ENCODE measurements around the gene PGD.
"Not testable (repeated sequence)": the region's sequence is repeated elsewhere in the genome, so short reads cannot be mapped to it uniquely, and the experiment has no call there.

PGD gene

DNA sequence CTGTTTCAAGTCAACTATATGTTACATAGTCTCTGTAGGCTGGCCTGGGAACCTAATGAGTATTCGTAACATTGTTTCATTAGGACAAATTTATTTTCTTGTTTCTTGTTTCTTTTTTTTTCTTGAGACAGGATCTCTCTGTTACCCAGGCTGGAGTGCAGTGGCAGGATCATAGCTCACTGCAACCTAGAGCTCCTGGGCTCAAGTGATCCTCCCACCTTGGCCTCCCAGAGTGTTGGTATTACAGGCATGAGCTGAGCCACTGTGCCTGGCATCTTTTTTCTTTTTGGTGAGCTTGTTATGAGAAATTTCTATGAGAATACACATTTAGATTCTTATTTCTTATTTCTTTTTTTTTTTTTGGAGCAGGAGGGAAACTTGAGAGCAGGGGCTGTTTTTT lies 38.2 kb downstream of the PGD start:
- DNase-seq (ENCODE audit: low spot score) = no peak

DNA sequence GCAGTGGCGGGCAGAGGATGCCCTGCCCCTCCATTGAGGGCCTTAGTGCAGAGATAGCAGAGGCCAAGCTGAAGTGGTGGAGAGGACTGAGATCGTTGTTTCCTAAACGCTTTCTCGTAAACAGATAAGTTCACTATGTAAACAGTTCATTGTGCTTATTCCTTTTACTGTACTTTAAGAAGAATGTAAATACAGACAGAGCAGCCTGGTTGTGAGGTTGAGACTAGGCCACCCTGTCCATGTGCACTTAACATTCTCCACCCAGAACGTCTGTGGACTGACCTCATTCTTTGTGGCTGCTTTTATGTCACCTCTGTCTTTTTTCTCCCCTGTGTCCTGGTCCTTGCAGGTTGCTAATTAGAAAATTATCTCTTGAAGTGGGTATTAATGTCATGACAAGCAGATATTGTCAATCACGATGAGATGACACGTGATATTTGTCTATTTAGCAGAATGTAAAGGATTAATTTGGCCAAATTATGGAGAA lies 39.9 kb downstream of the PGD start:
- DNase-seq (ENCODE audit: low spot score) = no peak

DNA sequence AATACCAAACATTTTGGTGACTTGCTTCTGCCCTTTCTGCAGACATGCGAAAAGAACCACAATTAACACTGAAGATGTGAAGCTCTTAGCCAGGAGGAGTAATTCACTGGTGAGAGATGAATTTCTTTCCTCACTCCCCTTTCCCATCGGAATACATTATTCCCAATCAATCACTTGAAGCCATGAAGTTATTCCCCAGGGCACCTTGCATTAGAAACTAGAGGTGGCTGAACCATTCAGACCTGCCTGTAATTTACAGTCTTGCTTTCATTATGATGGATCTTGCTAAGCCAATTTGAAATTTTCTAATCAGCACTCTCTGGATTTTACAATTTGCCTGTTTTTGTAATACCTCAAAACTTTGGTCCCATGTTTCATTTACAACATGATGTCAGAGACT lies 41.4 kb downstream of the PGD start:
- no peak for DNase-seq (ENCODE audit: low spot score)

DNA sequence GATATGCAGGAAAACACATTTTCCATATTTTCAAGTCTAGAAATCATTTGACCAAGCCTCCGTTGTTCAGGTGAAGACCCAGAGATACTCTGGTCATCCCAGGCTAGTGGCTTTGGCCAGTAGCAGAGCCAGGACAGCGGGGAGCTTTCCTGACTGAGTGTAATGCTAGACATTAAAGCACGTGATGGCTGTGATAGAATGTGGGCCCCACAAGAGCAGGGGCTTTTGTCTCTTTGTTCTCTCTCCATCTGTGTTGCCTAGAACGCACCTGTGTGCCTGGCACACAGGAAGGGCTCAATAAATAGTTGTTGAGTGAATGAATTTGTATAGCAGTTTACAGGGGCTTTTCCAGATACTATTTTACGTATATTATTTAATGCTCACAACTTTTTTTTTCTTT lies 41.9 kb downstream of the PGD start:
- DNase-seq (ENCODE audit: low spot score) = no peak

DNA sequence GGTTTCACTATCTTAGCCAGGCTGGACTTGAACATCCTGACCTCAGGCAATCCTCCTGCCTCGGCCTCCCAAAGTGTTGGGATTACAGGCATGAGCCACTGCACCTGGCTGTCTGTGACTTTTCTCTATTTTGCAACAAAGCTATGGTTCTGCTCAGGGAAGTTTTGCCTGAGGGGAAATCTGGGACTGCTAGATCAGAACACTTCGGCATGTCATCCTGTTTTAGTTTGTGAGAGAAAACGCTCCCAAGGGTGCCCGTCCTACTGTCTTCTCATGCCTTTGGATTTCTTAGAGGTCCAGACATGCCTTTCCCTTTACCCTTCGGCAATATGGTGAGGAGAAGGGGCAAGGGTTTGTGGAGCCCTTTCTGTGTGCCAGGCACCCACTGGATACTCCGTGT lies 45.4 kb downstream of the PGD start:
- no peak for DNase-seq (ENCODE audit: low spot score)

DNA sequence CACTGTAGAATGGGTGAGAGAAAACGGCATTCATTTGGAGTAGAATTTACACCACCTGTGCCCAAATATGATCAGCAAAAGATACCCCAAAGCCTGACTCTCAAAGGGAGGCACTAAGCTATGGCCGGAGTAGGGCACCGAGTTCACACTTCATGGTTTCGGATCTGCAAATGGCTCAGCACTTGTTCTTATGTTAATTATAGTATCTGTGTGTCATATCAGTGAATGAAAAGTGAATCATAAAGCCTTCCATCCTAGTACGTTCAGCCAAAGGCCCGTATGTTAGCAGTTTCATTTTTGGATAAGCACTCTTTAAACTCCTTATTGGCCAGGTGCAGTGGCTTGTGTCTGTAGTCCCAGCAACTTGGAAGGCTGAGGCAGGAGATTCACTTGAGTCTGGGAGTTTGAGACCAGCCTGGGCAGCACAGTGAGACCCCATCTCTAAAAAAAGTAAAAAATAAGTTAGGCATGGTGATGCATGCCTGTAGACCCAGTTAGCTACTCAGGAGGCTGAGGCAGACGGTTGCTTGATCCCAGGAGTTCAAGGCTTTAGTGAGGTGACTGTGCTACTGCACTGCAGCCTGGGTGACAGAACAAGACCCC lies 46.0 kb downstream of the PGD start:
- DNase-seq (ENCODE audit: low spot score) = no peak

DNA sequence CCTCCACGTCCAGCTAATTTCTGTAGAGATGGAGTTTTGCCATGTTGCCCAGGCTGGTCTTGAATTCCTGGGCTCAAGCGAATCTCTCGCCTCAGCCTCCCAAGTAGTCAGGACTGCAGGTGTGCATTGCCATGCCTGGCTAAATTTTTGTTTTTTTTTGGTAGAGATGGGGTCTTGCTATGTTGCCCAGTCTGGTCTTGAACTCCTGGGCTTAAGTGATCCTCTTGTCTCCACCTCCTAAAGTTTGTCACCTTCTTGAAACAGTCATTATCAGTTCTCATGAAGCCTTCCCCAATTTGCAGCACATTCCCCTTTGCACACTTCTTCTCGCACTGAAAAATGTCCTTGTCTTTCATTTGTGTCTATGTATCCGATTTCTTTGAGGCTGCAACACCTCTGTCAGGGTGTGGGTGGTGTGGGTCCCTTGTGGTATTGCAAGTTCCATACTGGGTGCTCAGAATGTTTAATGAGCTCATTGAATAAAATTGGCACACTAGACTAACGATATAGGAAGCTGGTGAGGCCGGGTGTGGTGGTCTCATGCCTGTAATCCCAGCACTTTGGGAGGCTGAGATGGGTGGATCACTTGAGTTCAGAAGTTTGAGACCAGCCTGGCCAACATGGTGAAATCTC lies 48.0 kb downstream of the PGD start:
- no peak for DNase-seq (ENCODE audit: low spot score)

DNA sequence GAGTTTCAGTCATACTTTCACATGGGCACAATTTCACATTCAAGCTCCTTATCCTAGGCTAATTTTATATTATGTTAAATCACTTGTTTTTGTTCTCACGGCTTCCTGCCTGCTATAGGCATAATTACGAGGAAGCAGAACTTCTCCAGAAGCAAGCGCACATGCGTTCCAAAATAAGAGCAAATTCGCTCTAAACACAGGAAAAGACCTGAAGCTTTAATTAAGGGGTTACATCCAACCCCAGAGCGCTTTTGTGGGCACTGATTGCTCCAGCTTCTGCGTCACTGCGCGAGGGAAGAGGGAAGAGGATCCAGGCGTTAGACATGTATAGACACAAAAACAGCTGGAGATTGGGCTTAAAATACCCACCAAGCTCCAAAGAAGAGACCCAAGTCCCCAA lies 50.9 kb downstream of the PGD start, which contains the start of gene CORT:
CORT (plus strand) TSS at position 281 of the 400 bp plus-strand sequence. CDS start 193 bp downstream, outside the sequence.
- DNase-seq (ENCODE audit: low spot score) = no peak

DNA sequence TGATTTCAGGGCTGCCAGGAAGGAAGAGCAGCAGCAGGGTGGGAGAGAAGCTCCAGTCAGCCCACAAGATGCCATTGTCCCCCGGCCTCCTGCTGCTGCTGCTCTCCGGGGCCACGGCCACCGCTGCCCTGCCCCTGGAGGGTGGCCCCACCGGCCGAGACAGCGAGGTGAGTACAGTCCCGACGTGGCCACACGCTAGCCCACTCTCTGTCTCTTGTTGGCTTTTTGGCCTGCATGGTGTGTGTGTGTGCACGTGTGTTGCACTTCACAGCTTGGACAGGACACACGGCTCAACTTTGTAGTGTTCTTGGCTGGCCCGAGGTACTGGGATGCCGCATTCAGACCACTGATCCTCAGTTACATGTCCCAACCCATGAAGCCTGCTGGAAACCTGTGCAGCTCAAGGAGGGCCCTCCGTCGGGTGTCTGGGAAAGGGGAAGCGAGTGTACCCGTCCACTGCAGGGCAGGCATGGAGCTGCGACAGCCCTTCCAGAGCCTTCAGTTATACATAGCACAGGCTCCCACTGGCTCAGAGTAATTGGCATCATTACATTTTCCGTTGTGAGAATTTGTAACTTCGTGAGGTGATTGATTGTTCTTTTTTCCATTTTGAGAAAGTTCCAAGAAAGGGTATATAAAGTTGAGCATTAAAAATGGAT lies 51.4 kb downstream of the PGD start:
- DNase-seq (ENCODE audit: low spot score) = no peak

DNA sequence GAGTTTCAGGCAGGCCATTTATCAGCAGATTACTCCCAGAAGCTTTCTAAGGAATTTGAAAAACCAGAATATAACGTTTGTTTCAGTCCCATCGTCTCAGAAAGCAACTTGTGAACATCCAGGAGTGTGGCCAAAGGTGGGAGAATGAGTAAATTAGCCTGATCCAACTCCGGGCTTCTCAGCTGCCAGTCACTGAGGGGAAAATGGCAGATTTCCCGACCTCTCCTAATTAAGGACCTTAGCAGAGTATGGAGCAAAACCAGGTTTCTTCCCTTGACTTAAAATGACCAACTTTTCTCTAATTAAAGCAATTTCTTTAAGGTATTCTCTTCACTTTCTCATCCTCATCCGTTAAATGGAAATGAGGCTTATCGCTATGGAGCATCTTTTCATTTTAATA lies 52.0 kb downstream of the PGD start:
- no peak for DNase-seq (ENCODE audit: low spot score)

DNA sequence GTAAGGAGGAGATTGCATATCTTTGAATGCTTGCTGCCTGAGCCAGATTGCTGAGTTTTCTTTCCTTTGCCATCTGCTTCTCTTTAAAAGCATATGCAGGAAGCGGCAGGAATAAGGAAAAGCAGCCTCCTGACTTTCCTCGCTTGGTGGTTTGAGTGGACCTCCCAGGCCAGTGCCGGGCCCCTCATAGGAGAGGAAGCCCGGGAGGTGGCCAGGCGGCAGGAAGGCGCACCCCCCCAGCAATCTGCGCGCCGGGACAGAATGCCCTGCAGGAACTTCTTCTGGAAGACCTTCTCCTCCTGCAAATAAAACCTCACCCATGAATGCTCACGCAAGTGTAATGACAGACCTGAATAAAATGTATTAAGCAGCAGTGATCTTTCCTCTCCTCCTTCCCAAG lies 52.4 kb downstream of the PGD start:
- DNase-seq (ENCODE audit: low spot score) = no peak

DNA sequence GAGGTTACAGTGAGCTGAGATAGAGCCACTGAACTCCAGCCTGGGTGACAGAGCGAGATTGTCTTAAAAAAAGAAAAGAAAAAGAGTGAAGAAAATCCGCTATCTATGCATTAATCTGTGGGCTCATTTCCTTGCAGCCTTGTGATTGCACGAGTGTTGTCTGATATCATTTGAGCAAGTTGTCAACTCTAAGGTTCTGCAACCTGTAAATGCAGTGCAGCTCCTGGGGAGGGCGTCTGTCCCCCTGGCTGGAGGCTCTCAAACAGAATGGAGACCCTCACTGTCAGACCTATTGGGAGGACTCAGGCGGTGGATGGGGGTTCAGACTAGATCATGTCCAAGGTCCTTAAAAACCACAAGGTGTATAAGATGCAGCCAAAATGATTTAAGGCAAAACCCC lies 57.2 kb downstream of the PGD start:
- no peak for DNase-seq (ENCODE audit: low spot score)

DNA sequence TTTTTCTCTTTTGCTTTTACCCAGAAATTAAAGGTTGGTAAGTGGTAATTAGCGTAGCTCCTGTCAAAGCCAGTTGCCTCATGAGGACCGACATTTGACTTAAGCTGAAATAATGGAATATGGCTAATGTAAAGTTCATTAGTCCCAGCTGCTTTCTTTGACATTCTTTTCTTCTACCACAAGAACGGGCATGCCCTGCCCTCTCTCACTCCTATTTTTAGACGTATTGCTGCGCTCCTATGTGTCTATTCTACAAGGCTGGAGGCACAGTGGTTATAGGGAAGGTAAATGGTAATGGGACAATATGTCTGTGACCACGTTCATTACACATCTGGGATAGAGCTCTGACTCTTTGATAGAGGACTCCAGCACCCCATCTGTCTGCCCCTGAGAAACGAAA lies 57.8 kb downstream of the PGD start:
- no peak for DNase-seq (ENCODE audit: low spot score)

DNA sequence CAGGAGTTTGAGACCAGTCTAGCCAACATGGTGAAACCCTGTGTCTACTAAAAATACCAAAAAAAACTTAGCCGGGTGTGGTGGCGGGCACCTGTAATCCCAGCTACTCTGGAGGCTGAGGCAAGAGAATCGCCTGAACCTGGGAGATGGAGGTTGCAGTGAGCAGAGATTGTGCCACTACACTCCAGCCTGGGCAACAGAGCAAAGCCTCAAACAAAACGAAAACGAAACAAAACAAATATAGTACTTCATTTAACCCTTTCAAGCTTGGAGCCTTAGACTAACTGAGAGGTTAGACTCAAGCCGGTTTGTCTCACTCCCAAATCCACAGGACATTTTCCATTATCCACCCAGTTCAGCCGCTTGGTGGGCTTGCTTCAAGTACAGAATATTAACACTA lies 58.6 kb downstream of the PGD start:
- not testable (repeated sequence) for DNase-seq (ENCODE audit: low spot score)

DNA sequence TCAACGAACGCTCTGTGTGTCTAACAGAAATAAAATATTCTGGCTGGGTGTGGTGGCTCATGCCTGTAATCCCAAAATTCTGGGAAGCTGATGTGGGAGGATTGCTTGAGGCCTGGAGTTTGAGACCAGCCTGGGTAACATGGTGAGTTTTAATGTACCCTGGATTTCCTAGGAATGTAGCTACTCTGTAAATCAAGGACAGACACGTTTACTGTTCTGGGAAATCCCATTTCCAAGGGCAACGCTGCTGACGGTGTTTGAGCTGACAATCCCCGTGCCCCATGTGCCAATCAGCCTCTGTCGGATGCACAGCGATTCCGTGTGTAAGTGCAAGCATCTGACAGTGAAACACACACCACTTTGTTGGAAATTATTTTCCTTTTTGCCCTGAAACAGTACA lies 59.0 kb downstream of the PGD start:
- DNase-seq (ENCODE audit: low spot score) = no peak

DNA sequence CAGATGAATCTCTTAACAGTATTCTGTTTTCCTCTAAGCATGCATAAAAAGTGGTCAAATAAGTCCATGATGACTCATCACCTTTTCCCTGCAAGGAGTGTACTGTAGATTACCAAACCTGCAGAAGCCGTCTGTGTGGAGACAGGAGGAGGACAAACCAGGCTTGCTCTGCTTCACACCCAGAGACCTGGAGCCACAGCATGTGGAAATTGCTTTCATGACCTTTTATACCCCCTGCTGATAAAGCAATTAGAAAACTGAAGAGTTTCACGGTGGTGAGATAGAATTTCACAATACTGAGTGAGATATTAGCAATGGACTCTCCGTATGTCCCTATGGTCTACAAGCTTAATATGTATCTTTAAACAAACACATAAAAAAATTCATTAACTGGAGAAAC lies 60.3 kb downstream of the PGD start:
- no peak for DNase-seq (ENCODE audit: low spot score)

DNA sequence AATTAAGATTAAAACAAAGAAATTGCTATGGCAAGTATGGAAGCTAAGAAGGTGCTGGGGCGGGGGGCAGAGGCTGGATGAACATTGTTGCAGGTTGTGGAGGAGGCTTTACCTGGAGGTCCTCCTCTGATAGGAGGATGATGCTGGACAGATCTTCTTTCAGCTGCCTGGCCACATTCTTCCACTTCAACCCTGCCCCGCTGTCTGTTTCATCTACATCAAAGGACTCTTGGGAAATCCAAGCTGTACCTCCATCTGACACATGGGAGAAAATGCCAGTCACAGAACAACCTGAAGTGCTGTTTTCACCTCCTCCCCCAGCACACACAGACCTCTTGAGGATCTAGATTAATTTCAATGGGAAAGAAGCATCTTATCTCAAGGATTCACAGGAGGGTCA lies 68.2 kb downstream of the PGD start:
- DNase-seq (ENCODE audit: low spot score) = no peak

DNA sequence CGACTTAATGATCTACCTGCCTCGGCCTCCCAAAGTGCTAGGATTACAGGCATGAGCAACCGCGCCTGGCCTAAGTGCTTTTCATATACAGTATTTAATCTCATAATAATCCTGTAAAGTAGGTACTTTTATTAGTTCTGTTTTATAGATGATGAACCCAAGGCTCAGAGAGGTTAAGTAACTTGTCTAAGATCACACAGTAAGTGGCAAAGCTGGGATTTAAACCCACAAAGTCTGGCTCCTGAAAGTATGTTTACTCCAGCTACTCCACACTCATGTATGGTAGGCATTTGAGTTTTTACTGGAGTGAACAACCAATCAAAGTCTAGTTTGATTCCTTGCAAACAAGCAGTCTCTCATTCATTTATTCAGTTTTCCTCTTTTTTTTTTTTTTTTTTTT lies 71.2 kb downstream of the PGD start:
- no peak for DNase-seq (ENCODE audit: low spot score)
